Activated T-cell treated with anti-CD3 and anti-CD28 coated beads, Interleukin-2, amount 50 U/mL, for 4 hours (primary cell): Measurements from ENCODE around the gene IER3. TPM values are rescaled to one million over a fixed set of nuclear protein-coding genes. Genes with fewer than 3 reads are reported as not detected.

Experiments used
- ATAC-seq, 2 donors: fragments of 200-7000 bp; cut with Tn5 transposase; one replicate each; pipeline ENCODE4 v1.10.0; 2021
- DNase-seq: peaks from one replicate; pipeline ENCODE4 v3.0.0-alpha.2; 2020
- H3K27me3 Mint-ChIP-seq: one replicate; pipeline ENCODE4 v1.8.0; 2021; ENCODE audit warnings: low read depth, mixed read lengths
- H3K36me3 Mint-ChIP-seq: one replicate; pipeline ENCODE4 v1.8.0; 2022; ENCODE audit warnings: mixed read lengths; ENCODE audit not compliant: insufficient read depth
- H3K4me1 Mint-ChIP-seq: one replicate; pipeline ENCODE4 v1.8.0; 2021; ENCODE audit warnings: low read depth, mixed read lengths
- H3K4me3 Mint-ChIP-seq: one replicate; pipeline ENCODE4 v1.8.0; 2021; ENCODE audit warnings: mild to moderate bottlenecking, moderate library complexity, mixed read lengths
- H3K9me3 Mint-ChIP-seq: one replicate; pipeline ENCODE4 v1.8.0; 2021; ENCODE audit warnings: mixed read lengths
- total RNA-seq, 3 donors: library from RNA; stranded (reverse); gene quantifications; one replicate each; pipeline ENCODE4 v1.2.1, GENCODE V29; 2021

IER3 gene
- total RNA-seq, 3 donors from 2014 or later: 519 to 552 (median 531) TPM

DNA sequence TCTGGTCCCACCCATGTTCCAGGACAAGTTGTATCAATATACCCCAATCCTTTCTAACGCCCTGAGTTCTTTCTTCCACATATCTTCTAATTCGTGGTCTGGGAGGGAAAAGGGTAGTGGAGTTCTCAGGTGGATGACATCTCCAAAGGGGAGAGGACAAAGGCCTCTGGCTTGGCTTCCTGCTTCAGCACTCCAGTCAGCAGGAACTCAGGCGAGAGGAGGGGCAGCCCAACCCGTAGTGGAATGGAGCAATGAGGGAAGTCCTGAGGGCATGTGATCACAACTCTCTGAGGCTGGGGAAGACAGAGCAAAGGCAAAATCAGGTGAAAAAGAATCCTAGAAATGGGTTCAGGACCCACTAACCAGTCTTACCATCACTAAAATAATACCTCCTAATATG is 44.0 kb downstream of the IER3 start:
- peaks cover 34% of the 10 kb centered on the region for H3K36me3 Mint-ChIP-seq
- no peaks in the 10 kb centered on the region for H3K27me3 Mint-ChIP-seq
- DNase-seq (no peak), ATAC-seq (no peak)
- H3K9me3 Mint-ChIP-seq: no peaks in the 10 kb centered on the region
- H3K4me3 Mint-ChIP-seq: no peak overlapping the region
- H3K4me1 Mint-ChIP-seq: no peaks in the 10 kb centered on the region

DNA sequence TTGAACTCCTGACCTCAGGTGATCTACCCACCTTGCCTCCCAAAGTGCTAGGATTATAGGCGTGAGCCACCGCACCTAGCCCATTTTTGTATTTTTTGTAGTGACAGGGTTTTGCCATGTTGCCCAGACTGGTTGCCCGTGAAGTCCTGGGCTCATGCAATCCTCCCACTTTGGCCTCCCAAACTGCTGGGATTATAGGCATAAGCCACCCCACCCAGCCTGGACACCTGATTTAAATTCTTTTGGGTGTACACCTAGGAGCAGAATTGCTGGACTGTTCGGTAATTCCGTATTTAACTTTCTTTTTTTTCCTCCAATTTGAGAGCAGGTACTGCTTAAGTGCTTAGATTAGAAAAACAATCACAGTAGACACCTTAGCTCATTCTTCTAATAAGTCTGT is 47.9 kb downstream of the IER3 start:
- ATAC-seq: no peak

More for the DNA sequence above, 47.9 kb downstream of the IER3 start:
- no peaks in the 10 kb centered on the region for H3K27me3 Mint-ChIP-seq
- no peak overlapping the region for H3K4me3 Mint-ChIP-seq
- peaks cover 6% of the 10 kb centered on the region for H3K36me3 Mint-ChIP-seq
- no peak for DNase-seq
- peaks cover 6% of the 10 kb centered on the region for H3K4me1 Mint-ChIP-seq
- H3K9me3 Mint-ChIP-seq: no peaks in the 10 kb centered on the region

Other genes with a start within 250 kb of the IER3 start
- 100 to 1,000 TPM; 134 to 142 (median 138) TPM for gene GNL1, start 188.1 kb downstream of the IER3 start, total RNA-seq
- 10 to 100 TPM; 41.3 to 49.3 (median 43.8) TPM for gene PRR3, start 187.3 kb downstream of the IER3 start, total RNA-seq
- 100 to 1,000 TPM; 167 to 181 (median 181) TPM for gene ABCF1, start 173.1 kb downstream of the IER3 start, total RNA-seq
- 100 to 1,000 TPM; 102 to 106 (median 106) TPM for gene PPP1R10, start 127.3 kb downstream of the IER3 start, total RNA-seq
- gene MRPS18B, start 126.7 kb downstream of the IER3 start, total RNA-seq: 100 to 1,000 TPM in 2 of 3 donors, 10 to 100 TPM in 1; 98.6 to 108 (median 103) TPM
- gene ATAT1, start 117.7 kb downstream of the IER3 start, total RNA-seq: 10 to 100 TPM in 1 of 3 donors, 1 to 10 TPM in 2; 5.9 to 10.3 (median 9.5) TPM
- 10 to 100 TPM; 34.7 to 36.7 (median 36.6) TPM for gene C6orf136, start 97.4 kb downstream of the IER3 start, total RNA-seq
- gene DHX16, start 71.5 kb downstream of the IER3 start, total RNA-seq: 10 to 100 TPM; 54.2 to 57.2 (median 54.8) TPM
- gene PPP1R18, start 57.9 kb downstream of the IER3 start, total RNA-seq: 100 to 1,000 TPM; 148 to 176 (median 148) TPM
- gene NRM, start 53.6 kb downstream of the IER3 start, total RNA-seq: 10 to 100 TPM in 2 of 3 donors, 1 to 10 TPM in 1; 9.7 to 10.5 (median 10.2) TPM
- 10 to 100 TPM; 65.4 to 69.5 (median 65.8) TPM for gene MDC1, start 27.3 kb downstream of the IER3 start, total RNA-seq
- gene TUBB, start 24.2 kb downstream of the IER3 start, total RNA-seq: 1,000 to 10,000 TPM; 1,153 to 1,485 (median 1,301) TPM
- gene FLOT1, start 1.9 kb downstream of the IER3 start, total RNA-seq: 10 to 100 TPM; 93.0 to 98.1 (median 95.0) TPM
- gene DDR1, start 140.0 kb upstream of the IER3 start, total RNA-seq: 10 to 100 TPM; 13.9 to 23.1 (median 14.2) TPM
- 10 to 100 TPM; 69.6 to 74.0 (median 73.8) TPM for gene GTF2H4, start 163.7 kb upstream of the IER3 start, total RNA-seq
- gene VARS2, start 169.7 kb upstream of the IER3 start, total RNA-seq: 10 to 100 TPM; 73.6 to 95.1 (median 79.3) TPM
- gene SFTA2, start 187.6 kb upstream of the IER3 start, total RNA-seq: under 1 TPM in 1 of 3 donors, not detected in 2; 0.28 TPM
- under 1 TPM in 1 of 3 donors, not detected in 2; 0.03 TPM for gene MUCL3, start 196.4 kb upstream of the IER3 start, total RNA-seq
- gene MUC21, start 239.2 kb upstream of the IER3 start, total RNA-seq: not detected